K562 (cell line): Measurements from ENCODE around the gene ATP6V1F. TPM values are rescaled to one million over a fixed set of nuclear protein-coding genes. Genes with fewer than 3 reads are reported as not detected.

Experiments
- ARNT ChIP-seq, 2 experiments: fragments of 450-650 bp; IDR thresholded peaks; 2 replicates each; pipeline ENCODE4 v1.6.1; 2016; ENCODE audit warnings: mild to moderate bottlenecking in 1 of 2
- CCAR2 ChIP-seq: fragments of 200-400 bp; formaldehyde crosslinking; IDR thresholded peaks from 2 replicates; pipeline ENCODE4 v1.6.1; 2017; ENCODE audit warnings: mild to moderate bottlenecking, low read depth, low read length
- CTBP1 ChIP-seq: fragments of 450-650 bp; IDR thresholded peaks from 2 replicates; pipeline ENCODE4 v1.6.1; 2016; ENCODE audit warnings: borderline replicate concordance
- DACH1 ChIP-seq: fragments of 450-650 bp; IDR thresholded peaks from 2 replicates; pipeline ENCODE4 v1.6.1; 2018; ENCODE audit not compliant: partially characterized antibody
- ELF2 ChIP-seq: fragments of 250-450 bp; sonication (Bioruptor Pico); IDR thresholded peaks from 2 replicates; pipeline ENCODE4 v1.5.0; 2021; ENCODE audit warnings: mild to moderate bottlenecking
- HMG20B ChIP-seq: fragments of 250-450 bp; sonication (Bioruptor Pico); IDR thresholded peaks from 2 replicates; pipeline ENCODE4 v1.5.0; 2021; ENCODE audit warnings: mild to moderate bottlenecking
- NR3C1 ChIP-seq: sonication (generic); formaldehyde crosslinking; IDR thresholded peaks from 2 replicates; pipeline ENCODE4 v1.8.1; 2022; ENCODE audit warnings: missing genetic modification reagents
- PTTG1 ChIP-seq: fragments of 450-650 bp; IDR thresholded peaks from 2 replicates; pipeline ENCODE4 v1.6.1; 2016; ENCODE audit warnings: low read depth, mild to moderate bottlenecking, missing genetic modification characterization, missing compliant biosample characterization
- TCF7L2 ChIP-seq: fragments of 150-350 bp; IDR thresholded peaks from 2 replicates; pipeline ENCODE4 v1.6.1; 2016; ENCODE audit warnings: low read depth, mild to moderate bottlenecking, low read length, moderate library complexity
- ZC3H11A ChIP-seq: IDR thresholded peaks from 2 replicates; pipeline ENCODE4 v1.6.1; 2012; ENCODE audit warnings: low read depth, low read length, improper control_type of control experiment
- ZFP1 ChIP-seq: fragments of 450-650 bp; formaldehyde crosslinking; IDR thresholded peaks from 2 replicates; pipeline ENCODE4 v1.4.0; 2020; ENCODE audit warnings: mild to moderate bottlenecking, mixed read lengths
- ZNF165 ChIP-seq: fragments of 250-450 bp; sonication (Bioruptor Pico); IDR thresholded peaks from 2 replicates; pipeline ENCODE4 v1.4.0; 2020; ENCODE audit warnings: borderline replicate concordance
- ZNF830 ChIP-seq: fragments of 250-450 bp; sonication (Bioruptor Pico); IDR thresholded peaks from 2 replicates; pipeline ENCODE4 v1.5.0; 2021; ENCODE audit warnings: mild to moderate bottlenecking
- ZSCAN29 ChIP-seq: fragments of 450-650 bp; IDR thresholded peaks from 2 replicates; pipeline ENCODE4 v1.6.1; 2017
- polyA plus RNA-seq, 8 experiments: library from polyadenylated mRNA; depleted of rRNA in 4 of 8; stranded (reverse) in 5 of 8; unstranded in 3 of 8; fragments of >200 nt; fragmentation: Nextera tagmentation in 2 of 8; fragmentation: Illumina TruSeq in 1 of 8; extraction: Ambion mirVana in 2 of 8; extraction: Trizol in 1 of 8; gene quantifications; 2 replicates each; pipeline versions ENCODE4 v1.2.1 to v1.2.3, GENCODE V29; 2011 to 2014; ENCODE audit warnings: inconsistent platforms in 1 of 8, missing spikeins in 1 of 8
- total RNA-seq, 7 experiments: library from RNA; depleted of rRNA in 6 of 7; stranded (reverse); fragments of >200 nt in 6 of 7; fragmentation: Illumina TruSeq in 2 of 7; extraction: Trizol in 2 of 7; gene quantifications; 2 replicates each; pipeline versions ENCODE4 v1.2.1 to v1.2.3, GENCODE V29; 2011 to 2021; ENCODE audit warnings: low replicate concordance in 1 of 7
- TF ChIP-seq, protein P1 (sequence below): conservative IDR thresholded peaks from 2 replicates; pipeline ENCODE4 v1.6.1; 2011; ENCODE audit warnings: low read depth, mild to moderate bottlenecking, low read length; ENCODE audit not compliant: control insufficient read depth
- TF ChIP-seq, protein P2 (sequence below): fragments of 450-650 bp; IDR thresholded peaks from 2 replicates; pipeline ENCODE4 v1.6.1; 2017; ENCODE audit warnings: antibody characterized with exemption
- TF ChIP-seq, protein P3 (sequence below): fragments of 250-450 bp; sonication (Bioruptor Pico); IDR thresholded peaks from 2 replicates; pipeline ENCODE4 v1.8.0; 2021; ENCODE audit warnings: moderate library complexity, mild to moderate bottlenecking, inconsistent platforms

ATP6V1F gene
- total and polyA plus RNA-seq, 9 of the 15 experiments (the other 6 are each of a cell fraction or from before 2014, with no cell fraction given): 206 to 1,123 (median 542) TPM

DNA sequence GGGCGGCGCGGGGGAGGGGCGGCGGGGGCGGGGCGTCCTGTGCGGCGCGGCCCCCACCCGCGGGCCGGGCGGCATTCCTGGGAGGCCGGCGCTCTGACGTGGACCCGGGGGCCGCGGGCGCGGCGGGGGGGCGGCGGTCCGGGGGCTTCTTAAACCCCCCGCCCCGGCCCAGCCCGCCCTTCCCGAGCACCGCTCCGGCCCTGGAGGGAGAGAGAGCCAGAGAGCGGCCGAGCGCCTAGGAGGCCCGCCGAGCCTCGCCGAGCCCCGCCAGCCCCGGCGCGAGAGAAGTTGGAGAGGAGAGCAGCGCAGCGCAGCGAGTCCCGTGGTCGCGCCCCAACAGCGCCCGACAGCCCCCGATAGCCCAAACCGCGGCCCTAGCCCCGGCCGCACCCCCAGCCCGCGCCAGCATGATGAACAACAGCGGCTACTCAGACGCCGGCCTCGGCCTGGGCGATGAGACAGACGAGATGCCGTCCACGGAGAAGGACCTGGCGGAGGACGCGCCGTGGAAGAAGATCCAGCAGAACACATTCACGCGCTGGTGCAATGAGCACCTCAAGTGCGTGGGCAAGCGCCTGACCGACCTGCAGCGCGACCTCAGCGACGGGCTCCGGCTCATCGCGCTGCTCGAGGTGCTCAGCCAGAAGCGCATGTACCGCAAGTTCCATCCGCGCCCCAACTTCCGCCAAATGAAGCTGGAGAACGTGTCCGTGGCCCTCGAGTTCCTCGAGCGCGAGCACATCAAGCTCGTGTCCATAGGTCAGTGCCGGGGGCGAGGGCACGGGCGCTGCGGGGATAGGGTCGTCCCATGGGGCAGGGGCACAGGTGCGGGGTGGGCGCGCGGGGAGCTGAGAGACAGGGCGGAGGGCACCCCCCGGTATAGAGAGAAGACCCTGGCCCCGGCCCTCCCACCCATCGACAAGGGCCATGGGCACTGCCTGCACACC lies 32.2 kb upstream of the ATP6V1F start, which contains the start of gene FLNC (continued):
- TF ChIP-seq, protein P1, sequence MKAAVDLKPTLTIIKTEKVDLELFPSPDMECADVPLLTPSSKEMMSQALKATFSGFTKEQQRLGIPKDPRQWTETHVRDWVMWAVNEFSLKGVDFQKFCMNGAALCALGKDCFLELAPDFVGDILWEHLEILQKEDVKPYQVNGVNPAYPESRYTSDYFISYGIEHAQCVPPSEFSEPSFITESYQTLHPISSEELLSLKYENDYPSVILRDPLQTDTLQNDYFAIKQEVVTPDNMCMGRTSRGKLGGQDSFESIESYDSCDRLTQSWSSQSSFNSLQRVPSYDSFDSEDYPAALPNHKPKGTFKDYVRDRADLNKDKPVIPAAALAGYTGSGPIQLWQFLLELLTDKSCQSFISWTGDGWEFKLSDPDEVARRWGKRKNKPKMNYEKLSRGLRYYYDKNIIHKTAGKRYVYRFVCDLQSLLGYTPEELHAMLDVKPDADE: 0 out of 2 replicates have a peak, but pooled peaks have one; percentile 26
- TF ChIP-seq, protein P2, sequence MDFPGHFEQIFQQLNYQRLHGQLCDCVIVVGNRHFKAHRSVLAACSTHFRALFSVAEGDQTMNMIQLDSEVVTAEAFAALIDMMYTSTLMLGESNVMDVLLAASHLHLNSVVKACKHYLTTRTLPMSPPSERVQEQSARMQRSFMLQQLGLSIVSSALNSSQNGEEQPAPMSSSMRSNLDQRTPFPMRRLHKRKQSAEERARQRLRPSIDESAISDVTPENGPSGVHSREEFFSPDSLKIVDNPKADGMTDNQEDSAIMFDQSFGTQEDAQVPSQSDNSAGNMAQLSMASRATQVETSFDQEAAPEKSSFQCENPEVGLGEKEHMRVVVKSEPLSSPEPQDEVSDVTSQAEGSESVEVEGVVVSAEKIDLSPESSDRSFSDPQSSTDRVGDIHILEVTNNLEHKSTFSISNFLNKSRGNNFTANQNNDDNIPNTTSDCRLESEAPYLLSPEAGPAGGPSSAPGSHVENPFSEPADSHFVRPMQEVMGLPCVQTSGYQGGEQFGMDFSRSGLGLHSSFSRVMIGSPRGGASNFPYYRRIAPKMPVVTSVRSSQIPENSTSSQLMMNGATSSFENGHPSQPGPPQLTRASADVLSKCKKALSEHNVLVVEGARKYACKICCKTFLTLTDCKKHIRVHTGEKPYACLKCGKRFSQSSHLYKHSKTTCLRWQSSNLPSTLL: no peak
- TF ChIP-seq CTBP1: peak; percentile 36
- peak; percentile 8; the same call in 1 of the 2 replicates for TF ChIP-seq NR3C1
- TF ChIP-seq CCAR2: no peak
- TF ChIP-seq ELF2: no peak
- TF ChIP-seq, protein P3, sequence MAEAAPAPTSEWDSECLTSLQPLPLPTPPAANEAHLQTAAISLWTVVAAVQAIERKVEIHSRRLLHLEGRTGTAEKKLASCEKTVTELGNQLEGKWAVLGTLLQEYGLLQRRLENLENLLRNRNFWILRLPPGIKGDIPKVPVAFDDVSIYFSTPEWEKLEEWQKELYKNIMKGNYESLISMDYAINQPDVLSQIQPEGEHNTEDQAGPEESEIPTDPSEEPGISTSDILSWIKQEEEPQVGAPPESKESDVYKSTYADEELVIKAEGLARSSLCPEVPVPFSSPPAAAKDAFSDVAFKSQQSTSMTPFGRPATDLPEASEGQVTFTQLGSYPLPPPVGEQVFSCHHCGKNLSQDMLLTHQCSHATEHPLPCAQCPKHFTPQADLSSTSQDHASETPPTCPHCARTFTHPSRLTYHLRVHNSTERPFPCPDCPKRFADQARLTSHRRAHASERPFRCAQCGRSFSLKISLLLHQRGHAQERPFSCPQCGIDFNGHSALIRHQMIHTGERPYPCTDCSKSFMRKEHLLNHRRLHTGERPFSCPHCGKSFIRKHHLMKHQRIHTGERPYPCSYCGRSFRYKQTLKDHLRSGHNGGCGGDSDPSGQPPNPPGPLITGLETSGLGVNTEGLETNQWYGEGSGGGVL (CRISPR knock-in tag): no peak
- no peak for TF ChIP-seq ZFP1 (CRISPR knock-in tag)
- TF ChIP-seq ZSCAN29: no peak
- TF ChIP-seq ARNT (IDR thresholded peaks at IDR 0.05): no peak
- TF ChIP-seq PTTG1: no peak
- no peak for TF ChIP-seq ZNF830 (CRISPR knock-in tag)
- no peak for TF ChIP-seq ZC3H11A
- TF ChIP-seq TCF7L2: no peak
- no peak for TF ChIP-seq DACH1
- no peak for TF ChIP-seq ZNF165 (CRISPR knock-in tag)
- no peak for TF ChIP-seq HMG20B (CRISPR knock-in tag)
